ENCODE data around the gene STK38L.

The STK38L gene

GRCh38 chr12:27319848-27320247 lies 75.8 kb downstream of the STK38L start:
- ATAC-seq (no peak), DNase-seq (no peak)

DNA sequence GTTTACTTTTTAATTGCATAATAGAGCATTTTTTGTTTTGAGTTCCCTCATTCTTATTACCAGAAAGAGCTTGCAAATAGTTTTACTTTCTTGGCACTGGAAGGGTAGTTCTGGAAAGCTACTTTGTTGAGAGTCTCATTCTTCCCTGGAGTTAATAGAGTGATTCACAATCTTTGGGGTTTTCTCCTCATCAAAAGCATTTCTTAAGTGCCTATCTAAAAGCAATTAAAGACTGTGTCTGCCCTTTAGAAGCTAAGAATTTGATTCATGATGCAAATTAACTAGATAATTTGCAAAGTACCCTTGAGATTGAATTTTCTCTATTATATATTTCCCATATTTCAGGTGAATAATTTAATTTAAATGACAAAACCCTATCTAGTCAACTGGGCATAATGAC lies 80.4 kb downstream of the STK38L start:
- ATAC-seq: no peak
- DNase-seq: no peak

- DNase-seq (no peak), ATAC-seq (no peak)
These were observed 86.8 kb downstream of the STK38L start for GRCh38 chr12:27330846-27331245.

DNA sequence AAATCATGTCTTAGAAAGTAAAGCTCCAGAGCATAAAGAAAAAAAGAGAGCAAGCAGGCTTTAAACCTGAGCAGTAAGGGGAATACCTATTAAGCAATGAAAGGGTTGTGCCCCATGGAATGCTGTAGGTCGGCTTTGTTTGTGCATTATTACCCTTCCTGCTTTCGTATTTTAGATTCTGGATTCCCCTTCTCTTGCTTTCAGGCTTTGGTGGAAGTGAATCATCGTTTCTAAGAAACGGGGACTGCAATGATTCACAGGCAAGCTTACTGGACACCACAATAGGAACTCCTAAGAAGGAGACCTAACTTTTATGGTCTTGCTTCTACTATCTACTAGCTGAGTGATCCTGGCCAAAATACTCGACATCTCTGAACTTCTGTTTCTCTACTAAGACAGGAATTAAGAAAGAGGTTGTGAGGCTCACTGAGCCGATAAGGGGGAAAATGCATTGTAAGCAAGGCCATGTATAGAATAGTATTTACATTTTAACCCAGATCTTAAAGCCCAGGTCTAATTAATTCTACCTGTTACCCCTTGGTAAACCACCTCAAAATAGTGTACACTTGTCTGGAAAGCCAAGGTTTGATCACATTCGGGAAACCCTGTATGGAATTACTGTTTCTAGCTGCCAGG lies 87.3 kb downstream of the STK38L start:
- DNase-seq: peak; percentile 17
- ATAC-seq: peak; percentile 81

DNA sequence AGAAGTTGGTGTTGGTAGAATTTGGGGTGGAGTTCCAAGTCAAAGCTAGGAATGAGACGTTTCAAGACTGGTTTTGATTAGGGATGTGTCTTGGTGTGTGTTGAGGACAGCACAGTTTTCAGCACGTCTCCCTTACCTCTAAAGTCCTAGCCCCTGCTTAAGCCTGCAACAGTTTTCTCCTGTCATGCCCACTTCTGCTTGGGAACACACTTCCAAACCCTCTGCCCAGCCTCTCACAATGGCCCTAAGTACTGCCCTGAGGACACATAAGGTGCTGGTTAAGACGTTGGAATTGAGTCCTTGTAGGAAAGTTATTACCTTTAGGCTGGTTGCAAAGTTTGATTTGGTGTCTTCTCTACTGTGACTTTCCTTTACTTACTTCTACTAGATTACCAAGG lies 87.8 kb downstream of the STK38L start:
- no peak for ATAC-seq
- no peak for DNase-seq

DNA sequence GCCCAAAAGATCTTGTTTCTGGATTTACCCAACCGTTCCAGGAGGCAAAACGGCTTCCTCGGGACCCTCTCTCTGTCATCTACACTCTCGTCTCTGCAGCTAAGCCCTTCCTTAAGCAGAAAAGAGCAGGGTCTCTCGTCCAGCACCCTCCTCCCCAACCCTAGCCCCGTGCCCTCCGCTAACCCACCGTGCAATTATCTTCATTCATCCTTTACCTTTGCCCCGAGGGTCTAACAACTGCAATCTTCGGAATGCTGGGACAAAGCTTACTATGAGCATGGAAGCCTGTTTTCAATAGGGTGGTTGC lies 88.3 kb downstream of the STK38L start:
- DNase-seq: peak; percentile 7
- ATAC-seq: no peak

DNA sequence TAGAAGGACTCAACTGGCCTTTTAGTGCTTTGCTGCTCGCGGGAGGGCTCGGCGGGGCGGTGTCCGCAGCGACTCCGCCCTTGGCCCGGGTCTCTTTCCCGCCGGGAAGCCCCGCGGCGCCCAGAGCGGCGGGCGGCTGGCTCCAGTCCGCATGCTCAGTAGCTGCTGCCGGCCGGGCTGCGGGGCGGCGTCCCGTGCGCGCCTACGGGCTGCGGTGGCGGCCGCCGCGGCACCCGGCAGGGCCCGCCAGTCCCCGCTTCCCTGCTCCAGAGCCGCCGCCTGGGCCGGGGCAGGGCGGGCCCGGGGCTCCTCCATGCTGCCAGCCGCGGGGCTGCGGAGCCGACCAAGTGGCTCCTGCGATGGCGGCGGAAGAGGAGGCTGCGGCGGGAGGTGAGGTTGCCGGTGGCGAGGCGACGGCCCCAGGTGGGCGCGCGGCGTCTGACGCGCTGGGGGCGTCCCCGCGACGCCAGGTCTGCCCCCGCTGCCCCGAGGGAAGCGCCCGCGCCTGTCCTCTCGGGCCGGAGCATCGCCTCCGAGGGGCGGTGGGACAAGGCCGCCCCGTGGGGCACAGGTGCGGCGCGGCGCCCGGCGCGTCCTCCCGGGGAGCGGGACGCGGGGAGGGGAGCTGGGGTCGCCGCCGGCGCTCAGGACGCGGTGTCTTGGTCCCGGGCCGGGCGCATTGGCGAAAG lies 88.8 kb downstream of the STK38L start, which contains the start of gene BMAL2:
Gene BMAL2, plus strand, starts transcription at position 123 of the 689 bp plus-strand sequence. Its CDS starts 237 bp downstream, at position 360.
- DNase-seq (peak; percentile 61), ATAC-seq (peak; percentile 45)

DNA sequence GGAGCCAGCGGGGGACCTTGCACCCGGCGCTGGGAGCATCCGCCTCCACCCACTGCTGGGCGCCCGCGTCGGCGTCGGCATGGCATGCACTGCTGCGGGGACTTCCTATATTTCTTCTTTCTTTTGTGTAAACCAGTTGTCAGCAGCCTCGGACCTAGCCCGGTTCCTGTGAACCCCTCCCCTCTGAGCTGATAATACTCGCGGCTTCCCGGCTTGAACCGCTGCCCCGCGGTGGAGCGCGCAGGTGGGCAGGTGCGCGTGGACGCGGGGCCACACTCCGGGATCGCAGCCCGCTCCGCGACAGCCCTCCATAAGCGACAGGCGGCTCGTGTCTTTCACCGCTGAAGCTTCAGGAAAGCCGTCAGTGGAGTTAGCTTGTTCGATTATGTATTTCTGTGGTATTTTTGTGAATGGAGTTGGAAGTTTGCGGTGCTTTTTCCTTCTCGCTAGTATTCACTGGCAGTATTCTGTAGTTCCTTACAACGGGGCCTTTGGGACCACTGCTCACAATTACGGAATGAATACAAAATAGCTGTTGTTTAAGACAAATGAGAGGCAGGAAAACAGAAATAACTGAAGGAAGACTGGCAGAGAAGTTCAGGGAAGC lies 89.4 kb downstream of the STK38L start:
- DNase-seq (peak; percentile 51), ATAC-seq (peak; percentile 35)

- DNase-seq: no peak
- ATAC-seq: no peak
These were observed 90.1 kb downstream of the STK38L start for GRCh38 chr12:27334042-27334720.

GRCh38 chr12:27334721-27335082 lies 90.6 kb downstream of the STK38L start:
- DNase-seq (no peak), ATAC-seq (no peak)

DNA sequence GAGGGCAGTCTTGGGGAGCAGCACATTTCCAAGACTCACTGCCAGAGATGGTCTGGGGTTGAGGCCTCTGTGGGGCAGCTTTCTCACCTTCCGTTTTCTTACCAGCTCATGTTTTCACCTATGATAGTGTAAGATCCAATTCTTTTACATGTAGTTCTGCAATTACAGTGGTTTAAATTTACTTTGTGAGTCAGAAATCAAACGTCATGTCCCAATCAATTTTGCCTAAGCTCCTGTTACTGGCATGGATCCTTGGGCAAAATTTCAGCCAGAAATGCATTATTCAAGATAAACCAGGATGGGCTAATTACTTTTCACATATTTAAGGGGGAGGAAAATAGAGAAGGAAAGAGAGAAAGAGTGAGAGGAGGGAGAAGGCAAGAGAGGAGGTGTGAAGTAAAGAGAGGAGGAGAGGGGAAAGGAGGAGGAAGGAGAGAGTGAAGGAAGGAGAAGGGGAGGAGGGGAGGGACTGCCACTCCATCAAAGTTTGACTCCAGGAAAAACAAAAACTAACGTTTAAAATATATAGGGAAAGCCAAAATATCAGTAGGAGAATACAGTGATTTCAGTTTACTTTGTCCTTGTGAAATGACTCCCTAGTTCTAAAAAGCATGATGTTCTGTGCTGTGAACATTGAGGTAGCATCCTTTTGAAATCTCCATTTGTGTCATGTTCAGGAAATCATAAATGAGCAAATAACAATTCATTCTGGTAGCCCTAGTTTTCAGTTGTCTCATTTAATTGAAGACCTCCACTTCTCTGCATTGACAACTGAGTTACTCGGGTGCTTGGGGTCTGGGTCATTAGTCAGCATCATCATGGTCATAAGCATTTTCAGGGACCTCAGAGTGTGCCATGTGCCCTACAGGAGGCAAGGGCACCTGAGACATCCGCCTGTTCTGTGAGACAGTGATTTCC lies 91.5 kb downstream of the STK38L start:
- DNase-seq (no peak), ATAC-seq (no peak)

GRCh38 chr12:27336282-27336653 lies 92.2 kb downstream of the STK38L start:
- DNase-seq (no peak), ATAC-seq (no peak)

DNA sequence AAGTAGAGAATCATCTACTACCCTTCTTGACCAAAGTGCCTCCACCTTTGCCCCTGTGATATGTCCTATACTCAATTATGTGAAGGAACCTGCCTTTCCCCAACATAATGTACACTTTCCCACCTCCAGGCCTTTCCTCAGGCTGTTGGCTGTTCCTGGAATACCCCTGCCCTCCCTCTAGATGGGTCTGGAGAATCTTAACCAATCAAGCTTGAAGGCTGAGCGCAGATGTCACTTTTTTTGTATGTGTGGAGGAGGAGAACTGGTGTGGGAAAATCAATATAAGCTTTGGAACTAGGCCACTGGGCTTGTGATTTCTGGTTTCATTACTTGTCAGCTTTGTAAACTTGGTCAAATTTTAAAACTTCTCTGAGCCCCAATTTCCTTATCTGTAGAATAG lies 93.3 kb downstream of the STK38L start:
- DNase-seq (no peak), ATAC-seq (no peak)

DNA sequence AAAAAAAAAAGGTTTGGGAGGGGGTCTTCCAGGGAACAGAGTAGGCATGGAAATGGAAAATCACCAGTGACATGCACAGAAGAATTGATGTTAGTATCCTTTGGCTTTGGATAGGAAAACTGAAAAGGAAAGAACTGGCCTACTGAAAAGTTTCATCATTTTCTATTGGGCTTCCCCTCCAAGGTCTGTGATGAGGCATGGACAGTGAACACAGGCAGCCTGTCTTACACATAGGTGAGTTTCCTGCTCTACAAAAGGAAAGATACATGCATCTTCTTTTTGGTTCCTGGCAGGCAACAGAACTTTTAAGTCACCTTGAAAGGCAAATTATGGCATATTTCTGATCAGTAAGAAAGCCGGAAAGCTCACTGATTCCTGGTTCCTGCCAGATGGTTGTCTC lies 94.4 kb downstream of the STK38L start:
- ATAC-seq: peak; percentile 40

DNA sequence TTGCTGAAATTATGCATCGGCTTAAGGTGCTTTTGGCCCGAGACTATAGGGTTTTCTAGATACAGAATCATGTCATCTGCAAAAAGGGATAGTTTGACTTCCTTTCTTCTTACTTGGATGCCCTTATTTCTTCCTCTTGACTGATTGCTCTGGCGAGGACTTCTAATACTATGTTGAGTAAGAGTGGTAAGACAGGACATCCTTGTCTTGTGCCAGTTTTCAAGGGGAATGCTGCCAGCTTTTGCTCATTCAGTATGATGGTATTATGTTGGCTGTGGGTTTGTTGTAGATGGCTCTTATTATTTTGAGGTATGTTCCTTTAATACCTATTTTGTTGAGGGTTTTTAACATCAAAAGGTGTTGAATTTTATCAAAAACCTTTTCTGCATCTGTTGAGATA lies 96.9 kb downstream of the STK38L start:
- no peak for ATAC-seq
- no peak for DNase-seq

More for the DNA sequence above, 94.4 kb downstream of the STK38L start:
- DNase-seq: no peak

GRCh38 chr12:27342536-27342935 lies 98.5 kb downstream of the STK38L start:
- no peak for ATAC-seq

GRCh38 chr12:27343255-27344000 lies 99.3 kb downstream of the STK38L start:
- DNase-seq (no peak), ATAC-seq (no peak)

More at GRCh38 chr12:27342536-27342935, 98.5 kb downstream of the STK38L start:
- no peak for DNase-seq

GRCh38 chr12:27344246-27344645 lies 100.2 kb downstream of the STK38L start:
- DNase-seq (no peak), ATAC-seq (no peak)

DNA sequence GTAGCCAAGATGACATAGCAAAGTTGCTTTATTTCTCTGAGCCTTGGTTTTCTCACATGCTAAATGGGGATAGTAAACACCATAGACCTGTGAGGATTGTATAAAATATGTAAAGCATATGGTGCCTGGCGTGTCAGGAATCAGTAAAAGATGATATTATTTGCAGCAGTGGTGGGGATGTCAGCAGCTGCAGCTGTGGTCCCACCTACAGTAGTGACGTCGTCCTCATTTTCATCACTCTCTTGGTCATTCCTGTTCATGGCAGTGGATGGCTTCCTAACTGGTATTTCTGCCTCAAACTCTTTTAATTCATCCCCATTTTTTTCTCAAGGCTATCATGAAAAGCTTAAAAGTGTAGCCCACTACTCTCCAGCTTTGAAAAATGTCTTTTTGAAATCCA lies 100.7 kb downstream of the STK38L start:
- no peak for ATAC-seq

DNA sequence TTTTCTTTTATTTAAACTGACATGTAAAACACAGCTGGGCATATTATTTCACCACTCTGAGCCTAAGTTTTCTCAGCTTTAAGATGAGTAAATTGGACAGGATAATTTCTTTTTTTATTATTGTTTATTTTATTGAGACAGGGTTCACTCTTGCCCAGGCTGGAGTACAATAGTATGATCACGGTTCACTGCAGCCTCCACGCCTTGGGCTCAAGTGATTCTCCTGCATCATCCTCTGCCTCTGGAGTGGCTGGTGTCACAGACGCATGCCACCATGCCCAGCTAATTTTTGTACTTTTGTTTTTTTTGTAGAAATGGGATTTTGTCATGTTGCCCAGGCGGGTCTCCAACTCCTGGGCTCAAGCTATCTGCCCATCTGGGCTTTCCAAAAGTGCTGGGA lies 101.3 kb downstream of the STK38L start:
- ATAC-seq (no peak), DNase-seq (no peak)

More for the DNA sequence above, 100.7 kb downstream of the STK38L start:
- no peak for DNase-seq

GRCh38 chr12:27347779-27348178 lies 103.7 kb downstream of the STK38L start:
- DNase-seq: no peak
- no peak for ATAC-seq

All from stimulated activated naive CD8-positive, alpha-beta T cell treated with anti-CD3 and anti-CD28 coated beads, Interleukin-15, Interleukin-2, amounts not matched to agents 100 U/mL and 50 U/mL, for 24 hours (primary cell).